Type B pancreatic cell (in vitro differentiated cells): ENCODE measurements around the gene SLCO4A1. TPM values are rescaled to one million over a fixed set of nuclear protein-coding genes. Genes with fewer than 3 reads are reported as not detected.

ENCODE experiments used
- DNase-seq: peaks from one replicate; pipeline ENCODE4 v3.0.0; 2021; ENCODE audit warnings: mixed read lengths; ENCODE audit not compliant: unreplicated experiment; ENCODE audit errors: extremely low spot score
- H3K27ac Mint-ChIP-seq: 2 replicates; pipeline ENCODE4 v1.8.0; 2021; ENCODE audit warnings: mild to moderate bottlenecking, mixed read lengths
- H3K27me3 Mint-ChIP-seq: 2 replicates; pipeline ENCODE4 v1.8.0; 2021; ENCODE audit warnings: mixed read lengths
- H3K36me3 Mint-ChIP-seq: 2 replicates; pipeline ENCODE4 v1.8.0; 2021; ENCODE audit warnings: mixed read lengths
- H3K4me1 Mint-ChIP-seq: one replicate; pipeline ENCODE4 v1.8.0; 2021; ENCODE audit warnings: mixed read lengths; ENCODE audit not compliant: unreplicated experiment
- H3K4me3 Mint-ChIP-seq: 2 replicates; pipeline ENCODE4 v1.8.0; 2021; ENCODE audit warnings: mild to moderate bottlenecking, mixed read lengths
- H3K9me3 Mint-ChIP-seq: 2 replicates; pipeline ENCODE4 v1.8.0; 2021; ENCODE audit warnings: mixed read lengths
- total RNA-seq: library from RNA; stranded (reverse); gene quantifications from 2 replicates; pipeline ENCODE4 v1.2.1, GENCODE V29; 2021; ENCODE audit warnings: low replicate concordance
- TF ChIP-seq, protein P1 (sequence below): fragments of 200-600 bp; sonication (generic); conservative IDR thresholded peaks from 2 replicates; pipeline ENCODE4 v1.5.0; 2021; ENCODE audit warnings: antibody characterized with exemption, mild to moderate bottlenecking

Gene SLCO4A1
- total RNA-seq, 1 donor from 2014 or later: 5.3 TPM

DNA sequence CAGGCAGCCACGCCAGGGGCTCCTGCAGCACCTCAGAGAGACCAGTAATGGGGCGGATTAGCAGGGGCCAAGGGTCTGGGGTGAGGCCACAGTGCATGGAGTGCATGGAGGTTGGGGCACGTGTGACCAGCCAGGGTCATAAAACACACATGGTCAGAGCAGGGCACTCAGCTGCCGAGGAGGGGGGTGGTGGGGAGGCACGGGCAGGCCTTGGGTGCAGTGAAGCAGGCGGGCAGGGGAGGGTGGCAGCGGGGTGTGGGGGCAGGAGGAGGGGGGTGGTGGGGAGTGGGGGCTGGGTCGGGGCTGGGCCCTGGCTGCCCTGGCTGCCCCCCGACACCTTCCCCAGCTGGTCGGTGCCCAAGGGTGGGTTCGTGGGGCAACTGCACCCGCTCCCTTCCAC is 42.7 kb downstream of the SLCO4A1 start:
- TF ChIP-seq, protein P1, sequence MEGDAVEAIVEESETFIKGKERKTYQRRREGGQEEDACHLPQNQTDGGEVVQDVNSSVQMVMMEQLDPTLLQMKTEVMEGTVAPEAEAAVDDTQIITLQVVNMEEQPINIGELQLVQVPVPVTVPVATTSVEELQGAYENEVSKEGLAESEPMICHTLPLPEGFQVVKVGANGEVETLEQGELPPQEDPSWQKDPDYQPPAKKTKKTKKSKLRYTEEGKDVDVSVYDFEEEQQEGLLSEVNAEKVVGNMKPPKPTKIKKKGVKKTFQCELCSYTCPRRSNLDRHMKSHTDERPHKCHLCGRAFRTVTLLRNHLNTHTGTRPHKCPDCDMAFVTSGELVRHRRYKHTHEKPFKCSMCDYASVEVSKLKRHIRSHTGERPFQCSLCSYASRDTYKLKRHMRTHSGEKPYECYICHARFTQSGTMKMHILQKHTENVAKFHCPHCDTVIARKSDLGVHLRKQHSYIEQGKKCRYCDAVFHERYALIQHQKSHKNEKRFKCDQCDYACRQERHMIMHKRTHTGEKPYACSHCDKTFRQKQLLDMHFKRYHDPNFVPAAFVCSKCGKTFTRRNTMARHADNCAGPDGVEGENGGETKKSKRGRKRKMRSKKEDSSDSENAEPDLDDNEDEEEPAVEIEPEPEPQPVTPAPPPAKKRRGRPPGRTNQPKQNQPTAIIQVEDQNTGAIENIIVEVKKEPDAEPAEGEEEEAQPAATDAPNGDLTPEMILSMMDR: no peak
- Mint-ChIP-seq H3K27ac (no peak overlapping the region), H3K36me3 (no peaks in the 10 kb centered on the region), H3K4me1 (peaks cover 22% of the 10 kb centered on the region), H3K9me3 (peaks cover 9% of the 10 kb centered on the region), H3K4me3 (no peak overlapping the region), H3K27me3 (peaks cover 22% of the 10 kb centered on the region)
- DNase-seq: no peak

- TF ChIP-seq, protein P1: no peak
- no peak for DNase-seq
- H3K4me1 Mint-ChIP-seq: peaks cover 30% of the 10 kb centered on the region
- peaks cover 22% of the 10 kb centered on the region for H3K27me3 Mint-ChIP-seq
- peak overlapping the region; percentile 18 for H3K27ac Mint-ChIP-seq
- H3K36me3 Mint-ChIP-seq: no peaks in the 10 kb centered on the region
- no peaks in the 10 kb centered on the region for H3K9me3 Mint-ChIP-seq
- H3K4me3 Mint-ChIP-seq: peak overlapping the region; percentile 16
Measured at GRCh38 chr20:62685781-62686555, 43.7 kb downstream of the SLCO4A1 start.

DNA sequence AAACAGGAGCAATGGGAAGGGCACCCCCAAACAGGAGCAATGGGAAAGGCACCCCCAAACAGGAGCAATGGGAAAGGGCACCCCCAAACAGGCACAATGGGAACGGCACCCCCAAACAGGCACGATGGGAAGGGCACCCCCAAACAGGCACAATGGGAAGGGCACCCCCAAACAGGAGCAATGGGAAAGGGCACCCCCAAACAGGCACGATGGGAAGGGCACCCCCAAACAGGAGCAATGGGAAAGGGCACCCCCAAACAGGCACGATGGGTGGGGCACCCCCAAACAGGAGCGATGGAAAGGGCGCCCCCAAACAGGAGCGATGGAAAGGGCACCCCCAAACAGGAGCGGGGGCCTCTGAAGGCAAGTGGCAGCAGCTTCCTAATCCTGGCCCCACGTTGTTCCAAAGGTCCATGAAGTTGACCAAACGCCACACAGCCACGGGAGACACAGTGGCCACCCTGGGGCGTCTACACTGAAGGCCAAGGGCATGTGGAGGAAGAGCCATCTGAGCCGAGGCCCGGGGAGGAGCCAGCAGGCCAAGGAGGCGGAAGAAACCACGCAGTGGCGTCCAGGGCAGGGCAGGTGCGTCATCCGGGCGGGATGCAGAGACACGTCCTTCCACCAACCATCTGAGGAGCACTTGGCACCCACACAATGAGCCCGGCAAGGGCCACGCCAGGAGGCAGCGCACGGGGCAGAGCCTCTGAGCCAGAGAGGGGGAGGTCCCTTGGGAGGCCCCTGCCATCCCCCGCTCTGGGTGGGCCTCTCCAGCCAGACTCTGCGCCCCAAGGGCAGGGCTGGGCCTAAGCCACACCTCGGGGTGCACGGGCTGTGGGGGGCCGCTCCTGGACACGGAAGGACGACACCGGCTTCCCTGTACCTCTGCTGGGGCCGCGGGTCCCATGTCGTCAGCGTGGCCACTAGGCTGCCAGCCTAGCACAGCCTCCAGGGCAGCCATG is 44.8 kb downstream of the SLCO4A1 start:
- peaks cover 35% of the 10 kb centered on the region for H3K4me1 Mint-ChIP-seq
- TF ChIP-seq, protein P1: no peak
- DNase-seq: no peak
- no peaks in the 10 kb centered on the region for H3K36me3 Mint-ChIP-seq
- no peak overlapping the region for H3K4me3 Mint-ChIP-seq
- H3K27me3 Mint-ChIP-seq: peaks cover 13% of the 10 kb centered on the region
- H3K9me3 Mint-ChIP-seq: no peaks in the 10 kb centered on the region
- H3K27ac Mint-ChIP-seq: no peak overlapping the region

DNA sequence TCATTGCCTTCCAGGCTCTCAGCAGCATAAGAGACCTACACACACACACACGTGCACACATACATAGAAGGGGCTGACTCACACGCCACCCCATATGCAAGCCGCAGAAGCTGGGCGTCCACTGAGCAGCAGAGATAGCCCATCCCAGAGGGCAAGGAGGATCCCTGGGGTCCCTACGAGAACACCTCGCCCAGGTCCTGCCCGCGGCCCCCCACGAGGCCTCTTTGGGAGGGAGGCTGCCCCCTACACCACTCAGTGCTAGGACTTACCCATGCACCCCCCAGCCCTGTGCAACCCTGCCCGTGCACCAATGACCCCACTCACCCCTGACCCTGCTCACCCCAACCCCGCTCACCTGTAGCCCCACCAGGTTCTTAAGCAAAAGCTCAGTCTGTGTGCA is 45.8 kb downstream of the SLCO4A1 start:
- Mint-ChIP-seq H3K9me3 (no peaks in the 10 kb centered on the region), H3K4me3 (no peak overlapping the region), H3K4me1 (peaks cover 35% of the 10 kb centered on the region), H3K27ac (no peak overlapping the region), H3K27me3 (peaks cover 11% of the 10 kb centered on the region), H3K36me3 (no peaks in the 10 kb centered on the region)
- DNase-seq: no peak
- TF ChIP-seq, protein P1: no peak

DNA sequence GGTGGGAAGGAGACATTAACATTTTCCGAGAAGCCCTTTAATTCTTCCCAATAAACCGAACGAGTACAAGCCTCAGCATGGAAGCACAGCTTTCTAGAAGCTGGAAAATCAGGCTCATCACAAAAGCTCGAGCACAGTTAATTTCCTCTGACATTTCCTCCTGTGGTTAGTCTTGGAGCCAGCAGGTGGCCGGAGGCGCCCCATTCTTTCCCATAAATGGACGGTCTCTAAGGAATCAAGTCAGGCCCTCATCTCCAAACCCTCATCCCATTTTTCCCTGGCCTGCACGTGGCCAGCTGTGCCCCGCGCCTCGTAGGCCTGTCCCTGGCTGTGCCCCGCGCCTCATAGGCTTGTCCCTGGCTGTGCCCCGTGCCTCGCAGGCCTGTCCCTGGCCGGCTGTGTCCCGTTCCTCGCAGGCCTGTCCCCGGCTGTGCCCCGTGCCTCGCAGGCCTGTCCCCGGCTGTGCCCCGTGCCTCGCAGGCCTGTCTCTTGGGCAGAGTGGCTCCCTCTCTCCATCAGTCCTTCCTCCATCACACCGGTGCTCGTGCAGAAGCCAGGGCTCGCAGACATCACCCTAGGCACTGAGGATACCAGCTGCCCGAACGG is 46.7 kb downstream of the SLCO4A1 start:
- no peaks in the 10 kb centered on the region for H3K36me3 Mint-ChIP-seq
- no peaks in the 10 kb centered on the region for H3K9me3 Mint-ChIP-seq
- TF ChIP-seq, protein P1: peak; percentile 51
- peaks cover 11% of the 10 kb centered on the region for H3K27me3 Mint-ChIP-seq
- peaks cover 35% of the 10 kb centered on the region for H3K4me1 Mint-ChIP-seq
- no peak for DNase-seq
- H3K4me3 Mint-ChIP-seq: no peak overlapping the region
- H3K27ac Mint-ChIP-seq: no peak overlapping the region
